K562 (cell line): ENCODE data around the gene RIMBP3C.

ENCODE experiments used
- CEBPG ChIP-seq, 3 experiments: fragments of 200-800 bp in 1 of 3; sonication (Bioruptor generic) in 1 of 3; sonication (generic) in 1 of 3; formaldehyde crosslinking in 1 of 3; IDR thresholded peaks in 2 of 3; conservative IDR thresholded peaks in 1 of 3; 2 replicates each; pipeline versions ENCODE4 v1.6.1 to v1.8.0; 2016 to 2022; ENCODE audit warnings: missing compliant biosample characterization in 2 of 3, missing genetic modification characterization in 2 of 3, mild to moderate bottlenecking in 1 of 3, missing genetic modification reagents in 1 of 3
- JUND ChIP-seq, 2 experiments: IDR thresholded peaks; 2 replicates in 1 of 2; 3 replicates in 1 of 2; pipeline ENCODE4 v1.6.1; 2011; ENCODE audit warnings: borderline replicate concordance in 2 of 2, low read depth in 2 of 2, low read length in 2 of 2, improper control_type of control experiment in 1 of 2, missing biosample characterization in 1 of 2, missing genetic modification characterization in 1 of 2, missing genetic modification reagents in 1 of 2
- POLR2AphosphoS5 ChIP-seq: IDR thresholded peaks from 2 replicates; pipeline ENCODE4 v1.6.1; 2011; ENCODE audit warnings: mild to moderate bottlenecking, low read depth, low read length, moderate library complexity; ENCODE audit not compliant: control insufficient read depth, insufficient read depth
- RCOR1 ChIP-seq, 2 experiments: IDR thresholded peaks; 2 replicates each; pipeline ENCODE4 v1.6.1; 2012; ENCODE audit warnings: low read depth in 2 of 2, low read length in 2 of 2, borderline replicate concordance in 1 of 2, improper control_type of control experiment in 1 of 2
- ZFP30 ChIP-seq: fragments of 250-450 bp; sonication (Bioruptor Pico); IDR thresholded peaks from 2 replicates; pipeline ENCODE4 v1.8.0; 2022; ENCODE audit warnings: moderate library complexity, mild to moderate bottlenecking, inconsistent platforms, borderline replicate concordance
- TF ChIP-seq, protein P1 (sequence below): sonication (generic); formaldehyde crosslinking; IDR thresholded peaks from 2 replicates; pipeline ENCODE4 v1.8.1; 2023; ENCODE audit warnings: mild to moderate bottlenecking, missing genetic modification reagents
- TF ChIP-seq, protein P2 (sequence below), 2 experiments: IDR thresholded peaks; 2 replicates each; pipeline ENCODE4 v1.6.1; 2011; ENCODE audit warnings: borderline replicate concordance in 1 of 2, control low read depth in 1 of 2, low read depth in 1 of 2, low read length in 1 of 2, mild to moderate bottlenecking in 1 of 2, mixed read lengths in 1 of 2, moderate library complexity in 1 of 2; ENCODE audit not compliant: insufficient read depth in 1 of 2, insufficient read length in 1 of 2, poor library complexity in 1 of 2, severe bottlenecking in 1 of 2; ENCODE audit errors: extremely low read depth in 1 of 2
- TF ChIP-seq, protein P3 (sequence below): sonication (generic); formaldehyde crosslinking; IDR thresholded peaks from 2 replicates; pipeline ENCODE4 v1.8.1; 2022; ENCODE audit warnings: missing genetic modification reagents
- TF ChIP-seq, protein P4 (sequence below): fragments of 250-450 bp; sonication (Bioruptor Pico); IDR thresholded peaks from 2 replicates; pipeline ENCODE4 v1.8.0; 2022; ENCODE audit warnings: moderate library complexity, mild to moderate bottlenecking, inconsistent platforms
- TF ChIP-seq, protein P5 (sequence below), 3 experiments: IDR thresholded peaks in 2 of 3; conservative IDR thresholded peaks in 1 of 3; 2 replicates each; pipeline ENCODE4 v1.5.1; 2011 to 2012; ENCODE audit warnings: low read length in 3 of 3, mild to moderate bottlenecking in 3 of 3, control low read depth in 2 of 3, improper control_type of control experiment in 1 of 3, inconsistent platforms in 1 of 3, low read depth in 1 of 3, mixed read lengths in 1 of 3, moderate library complexity in 1 of 3; ENCODE audit not compliant: insufficient read depth in 2 of 3
- TF ChIP-seq, protein P6 (sequence below): sonication (generic); formaldehyde crosslinking; IDR thresholded peaks from 2 replicates; pipeline ENCODE4 v1.5.0; 2020; ENCODE audit warnings: missing genetic modification reagents

DNA sequence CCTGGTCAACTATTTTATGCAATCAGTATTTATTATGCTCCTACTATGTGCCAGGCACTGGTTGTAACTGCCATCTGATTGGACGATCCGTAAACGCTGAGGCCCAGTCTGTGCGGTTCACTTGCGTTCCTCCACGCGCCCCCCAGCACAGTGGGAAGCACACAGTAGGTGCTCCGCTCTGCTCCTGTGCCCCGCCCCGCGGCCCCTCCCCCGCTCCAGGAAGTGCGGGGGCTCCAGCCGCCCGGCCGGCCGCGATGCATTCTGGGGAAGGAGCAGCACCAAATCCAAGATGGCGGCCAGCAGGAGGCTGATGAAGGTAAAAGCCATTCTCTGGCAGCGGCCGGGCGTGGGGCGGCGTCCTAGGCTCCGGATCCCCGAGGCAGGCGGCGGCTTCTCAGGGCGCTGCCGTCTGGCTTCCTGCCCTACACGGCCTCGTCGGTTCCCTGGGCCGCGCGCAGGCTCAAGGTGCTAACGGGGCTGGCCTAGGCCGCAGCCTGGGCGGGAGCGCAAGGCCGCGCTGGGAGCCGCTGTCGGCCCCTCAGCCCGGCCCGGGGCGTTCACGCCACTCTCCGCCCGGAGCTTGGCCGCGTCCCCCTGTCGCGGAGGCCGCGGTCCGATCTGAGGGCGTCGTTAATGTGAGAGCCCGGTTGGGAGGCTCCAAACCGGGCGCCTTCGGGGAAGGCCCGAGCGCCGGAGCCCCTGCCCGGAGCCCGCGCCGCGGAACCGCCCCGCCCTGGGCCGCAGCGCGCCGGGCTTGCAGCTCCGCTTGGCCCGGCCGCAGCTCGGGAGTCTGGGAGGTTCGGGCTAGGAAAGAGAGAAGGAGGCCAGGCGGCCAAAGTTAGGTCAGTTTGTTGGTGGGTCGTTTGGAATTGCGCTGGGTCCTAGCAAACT, 16.4 kb upstream of the RIMBP3C start, which contains the start of gene UBE2L3:
- peak; percentile 79 for TF ChIP-seq JUND (IDR thresholded peaks at IDR 0.05; ENCODE audit: borderline replicate concordance, low read depth, low read length)
- no peak for TF ChIP-seq JUND (tag; IDR thresholded peaks at IDR 0.05; ENCODE audit: borderline replicate concordance, low read depth, low read length)
- TF ChIP-seq, protein P1, sequence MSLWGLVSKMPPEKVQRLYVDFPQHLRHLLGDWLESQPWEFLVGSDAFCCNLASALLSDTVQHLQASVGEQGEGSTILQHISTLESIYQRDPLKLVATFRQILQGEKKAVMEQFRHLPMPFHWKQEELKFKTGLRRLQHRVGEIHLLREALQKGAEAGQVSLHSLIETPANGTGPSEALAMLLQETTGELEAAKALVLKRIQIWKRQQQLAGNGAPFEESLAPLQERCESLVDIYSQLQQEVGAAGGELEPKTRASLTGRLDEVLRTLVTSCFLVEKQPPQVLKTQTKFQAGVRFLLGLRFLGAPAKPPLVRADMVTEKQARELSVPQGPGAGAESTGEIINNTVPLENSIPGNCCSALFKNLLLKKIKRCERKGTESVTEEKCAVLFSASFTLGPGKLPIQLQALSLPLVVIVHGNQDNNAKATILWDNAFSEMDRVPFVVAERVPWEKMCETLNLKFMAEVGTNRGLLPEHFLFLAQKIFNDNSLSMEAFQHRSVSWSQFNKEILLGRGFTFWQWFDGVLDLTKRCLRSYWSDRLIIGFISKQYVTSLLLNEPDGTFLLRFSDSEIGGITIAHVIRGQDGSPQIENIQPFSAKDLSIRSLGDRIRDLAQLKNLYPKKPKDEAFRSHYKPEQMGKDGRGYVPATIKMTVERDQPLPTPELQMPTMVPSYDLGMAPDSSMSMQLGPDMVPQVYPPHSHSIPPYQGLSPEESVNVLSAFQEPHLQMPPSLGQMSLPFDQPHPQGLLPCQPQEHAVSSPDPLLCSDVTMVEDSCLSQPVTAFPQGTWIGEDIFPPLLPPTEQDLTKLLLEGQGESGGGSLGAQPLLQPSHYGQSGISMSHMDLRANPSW (CRISPR knock-in tag) = peak; percentile 86
- no peak for TF ChIP-seq ZFP30 (CRISPR knock-in tag)
- TF ChIP-seq, protein P2, sequence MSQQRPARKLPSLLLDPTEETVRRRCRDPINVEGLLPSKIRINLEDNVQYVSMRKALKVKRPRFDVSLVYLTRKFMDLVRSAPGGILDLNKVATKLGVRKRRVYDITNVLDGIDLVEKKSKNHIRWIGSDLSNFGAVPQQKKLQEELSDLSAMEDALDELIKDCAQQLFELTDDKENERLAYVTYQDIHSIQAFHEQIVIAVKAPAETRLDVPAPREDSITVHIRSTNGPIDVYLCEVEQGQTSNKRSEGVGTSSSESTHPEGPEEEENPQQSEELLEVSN (IDR thresholded peaks at IDR 0.05; ENCODE audit: borderline replicate concordance in 1 of 2, extremely low read depth in 1 of 2, insufficient read depth in 1 of 2, insufficient read length in 1 of 2, low read depth in 1 of 2, low read length in 1 of 2, poor library complexity in 1 of 2, severe bottlenecking in 1 of 2) = no peak
- TF ChIP-seq, protein P3, sequence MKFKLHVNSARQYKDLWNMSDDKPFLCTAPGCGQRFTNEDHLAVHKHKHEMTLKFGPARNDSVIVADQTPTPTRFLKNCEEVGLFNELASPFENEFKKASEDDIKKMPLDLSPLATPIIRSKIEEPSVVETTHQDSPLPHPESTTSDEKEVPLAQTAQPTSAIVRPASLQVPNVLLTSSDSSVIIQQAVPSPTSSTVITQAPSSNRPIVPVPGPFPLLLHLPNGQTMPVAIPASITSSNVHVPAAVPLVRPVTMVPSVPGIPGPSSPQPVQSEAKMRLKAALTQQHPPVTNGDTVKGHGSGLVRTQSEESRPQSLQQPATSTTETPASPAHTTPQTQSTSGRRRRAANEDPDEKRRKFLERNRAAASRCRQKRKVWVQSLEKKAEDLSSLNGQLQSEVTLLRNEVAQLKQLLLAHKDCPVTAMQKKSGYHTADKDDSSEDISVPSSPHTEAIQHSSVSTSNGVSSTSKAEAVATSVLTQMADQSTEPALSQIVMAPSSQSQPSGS (CRISPR knock-in tag) = no peak
- peak; percentile 57 to 99 for TF ChIP-seq RCOR1 (IDR thresholded peaks at IDR 0.05; ENCODE audit: borderline replicate concordance in 1 of 2, low read depth in 2 of 2, low read length in 2 of 2)
- TF ChIP-seq CEBPG (CRISPR knock-in tag; IDR thresholded peaks at IDR 0.05) = no peak
- TF ChIP-seq CEBPG (tag; conservative IDR thresholded peaks at IDR 0.05 in 1 of 2, IDR thresholded peaks at IDR 0.05 in 1 of 2) = peak in 1 of 2 experiments; percentile 70; a peak in 2 of 4 replicates
- TF ChIP-seq POLR2AphosphoS5 = no peak
- TF ChIP-seq, protein P4, sequence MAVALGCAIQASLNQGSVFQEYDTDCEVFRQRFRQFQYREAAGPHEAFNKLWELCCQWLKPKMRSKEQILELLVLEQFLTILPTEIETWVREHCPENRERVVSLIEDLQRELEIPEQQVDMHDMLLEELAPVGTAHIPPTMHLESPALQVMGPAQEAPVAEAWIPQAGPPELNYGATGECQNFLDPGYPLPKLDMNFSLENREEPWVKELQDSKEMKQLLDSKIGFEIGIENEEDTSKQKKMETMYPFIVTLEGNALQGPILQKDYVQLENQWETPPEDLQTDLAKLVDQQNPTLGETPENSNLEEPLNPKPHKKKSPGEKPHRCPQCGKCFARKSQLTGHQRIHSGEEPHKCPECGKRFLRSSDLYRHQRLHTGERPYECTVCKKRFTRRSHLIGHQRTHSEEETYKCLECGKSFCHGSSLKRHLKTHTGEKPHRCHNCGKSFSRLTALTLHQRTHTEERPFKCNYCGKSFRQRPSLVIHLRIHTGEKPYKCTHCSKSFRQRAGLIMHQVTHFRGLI (CRISPR knock-in tag) = 0 out of 2 replicates have a peak, but pooled peaks have one; percentile 55
- TF ChIP-seq, protein P5, sequence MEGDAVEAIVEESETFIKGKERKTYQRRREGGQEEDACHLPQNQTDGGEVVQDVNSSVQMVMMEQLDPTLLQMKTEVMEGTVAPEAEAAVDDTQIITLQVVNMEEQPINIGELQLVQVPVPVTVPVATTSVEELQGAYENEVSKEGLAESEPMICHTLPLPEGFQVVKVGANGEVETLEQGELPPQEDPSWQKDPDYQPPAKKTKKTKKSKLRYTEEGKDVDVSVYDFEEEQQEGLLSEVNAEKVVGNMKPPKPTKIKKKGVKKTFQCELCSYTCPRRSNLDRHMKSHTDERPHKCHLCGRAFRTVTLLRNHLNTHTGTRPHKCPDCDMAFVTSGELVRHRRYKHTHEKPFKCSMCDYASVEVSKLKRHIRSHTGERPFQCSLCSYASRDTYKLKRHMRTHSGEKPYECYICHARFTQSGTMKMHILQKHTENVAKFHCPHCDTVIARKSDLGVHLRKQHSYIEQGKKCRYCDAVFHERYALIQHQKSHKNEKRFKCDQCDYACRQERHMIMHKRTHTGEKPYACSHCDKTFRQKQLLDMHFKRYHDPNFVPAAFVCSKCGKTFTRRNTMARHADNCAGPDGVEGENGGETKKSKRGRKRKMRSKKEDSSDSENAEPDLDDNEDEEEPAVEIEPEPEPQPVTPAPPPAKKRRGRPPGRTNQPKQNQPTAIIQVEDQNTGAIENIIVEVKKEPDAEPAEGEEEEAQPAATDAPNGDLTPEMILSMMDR (IDR thresholded peaks at IDR 0.05 in 2 of 3, conservative IDR thresholded peaks at IDR 0.05 in 1 of 3; ENCODE audit: insufficient read depth in 2 of 3, low read depth in 1 of 3, low read length in 3 of 3) = peak in 1 of 3 experiments; percentile 25; a peak in 2 of 6 replicates
- TF ChIP-seq, protein P6, sequence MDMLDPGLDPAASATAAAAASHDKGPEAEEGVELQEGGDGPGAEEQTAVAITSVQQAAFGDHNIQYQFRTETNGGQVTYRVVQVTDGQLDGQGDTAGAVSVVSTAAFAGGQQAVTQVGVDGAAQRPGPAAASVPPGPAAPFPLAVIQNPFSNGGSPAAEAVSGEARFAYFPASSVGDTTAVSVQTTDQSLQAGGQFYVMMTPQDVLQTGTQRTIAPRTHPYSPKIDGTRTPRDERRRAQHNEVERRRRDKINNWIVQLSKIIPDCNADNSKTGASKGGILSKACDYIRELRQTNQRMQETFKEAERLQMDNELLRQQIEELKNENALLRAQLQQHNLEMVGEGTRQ (CRISPR knock-in tag) = no peak
